Transverse colon (tissue), 3 donors: ENCODE results near the gene SLC38A1.

Experiments used
- POLR2A ChIP-seq: fragments of 450-650 bp; IDR thresholded peaks from one replicate; pipeline ENCODE4 v1.6.1; 2016; ENCODE audit warnings: antibody characterized with exemption, mild to moderate bottlenecking, moderate library complexity
- TF ChIP-seq, protein P1 (sequence below), 5 experiments: fragments of 200-600 bp in 3 of 5; fragments of 450-650 bp in 2 of 5; sonication (generic) in 3 of 5; IDR thresholded peaks; 1 replicate in 2 of 5; 2 replicates in 3 of 5; pipeline ENCODE4 v1.5.1; 2016 to 2017; ENCODE audit warnings: antibody characterized with exemption in 5 of 5, inconsistent platforms in 3 of 5, mild to moderate bottlenecking in 2 of 5, moderate library complexity in 1 of 5

DNA sequence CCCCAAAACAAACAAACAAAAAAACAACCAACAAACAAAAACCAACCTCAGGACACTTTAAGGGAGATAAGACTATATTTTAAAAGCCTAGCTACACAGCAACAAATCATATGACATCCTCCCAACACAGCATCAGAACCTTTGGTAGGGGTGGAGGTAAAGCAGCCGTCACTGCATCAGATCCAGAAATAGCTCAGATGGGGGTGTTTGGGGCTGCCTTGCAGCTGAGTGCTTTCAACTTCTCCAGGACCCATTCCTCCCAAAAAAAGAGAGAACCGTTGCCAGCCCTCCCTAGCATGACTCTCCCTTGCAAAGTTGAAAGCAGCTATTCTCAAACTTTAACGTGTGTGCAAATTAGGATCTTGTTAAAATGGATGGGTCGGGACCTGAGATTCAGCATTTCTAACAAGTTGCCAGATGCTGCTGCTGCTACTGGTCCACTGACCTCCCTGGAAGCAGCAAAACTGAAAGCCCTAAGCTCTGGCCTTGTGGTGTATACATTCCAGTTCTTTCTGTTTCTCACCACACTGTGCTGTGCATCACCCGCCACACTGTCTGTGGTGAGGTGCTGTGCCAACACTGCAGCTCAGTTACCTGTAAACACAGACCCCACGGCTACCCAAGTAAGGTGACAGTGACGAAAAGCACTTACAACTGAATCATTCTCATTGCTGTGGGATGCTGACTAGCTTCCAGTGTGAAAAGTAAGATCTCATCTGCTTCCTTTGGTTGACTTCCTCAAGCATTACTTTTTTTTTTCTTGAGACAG, 54.0 kb downstream of the SLC38A1 start:
- TF ChIP-seq, protein P1, sequence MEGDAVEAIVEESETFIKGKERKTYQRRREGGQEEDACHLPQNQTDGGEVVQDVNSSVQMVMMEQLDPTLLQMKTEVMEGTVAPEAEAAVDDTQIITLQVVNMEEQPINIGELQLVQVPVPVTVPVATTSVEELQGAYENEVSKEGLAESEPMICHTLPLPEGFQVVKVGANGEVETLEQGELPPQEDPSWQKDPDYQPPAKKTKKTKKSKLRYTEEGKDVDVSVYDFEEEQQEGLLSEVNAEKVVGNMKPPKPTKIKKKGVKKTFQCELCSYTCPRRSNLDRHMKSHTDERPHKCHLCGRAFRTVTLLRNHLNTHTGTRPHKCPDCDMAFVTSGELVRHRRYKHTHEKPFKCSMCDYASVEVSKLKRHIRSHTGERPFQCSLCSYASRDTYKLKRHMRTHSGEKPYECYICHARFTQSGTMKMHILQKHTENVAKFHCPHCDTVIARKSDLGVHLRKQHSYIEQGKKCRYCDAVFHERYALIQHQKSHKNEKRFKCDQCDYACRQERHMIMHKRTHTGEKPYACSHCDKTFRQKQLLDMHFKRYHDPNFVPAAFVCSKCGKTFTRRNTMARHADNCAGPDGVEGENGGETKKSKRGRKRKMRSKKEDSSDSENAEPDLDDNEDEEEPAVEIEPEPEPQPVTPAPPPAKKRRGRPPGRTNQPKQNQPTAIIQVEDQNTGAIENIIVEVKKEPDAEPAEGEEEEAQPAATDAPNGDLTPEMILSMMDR (IDR thresholded peaks at IDR 0.05): no peak
- TF ChIP-seq POLR2A: peak; percentile 9
